NCI-H1105 (cell line): ENCODE measurements around the gene SUPT5H.

Experiments used
- DNase-seq: peaks from one replicate; lab custom pipeline; 2025; lab: John Stamatoyannopoulos, UW

SUPT5H gene

DNA sequence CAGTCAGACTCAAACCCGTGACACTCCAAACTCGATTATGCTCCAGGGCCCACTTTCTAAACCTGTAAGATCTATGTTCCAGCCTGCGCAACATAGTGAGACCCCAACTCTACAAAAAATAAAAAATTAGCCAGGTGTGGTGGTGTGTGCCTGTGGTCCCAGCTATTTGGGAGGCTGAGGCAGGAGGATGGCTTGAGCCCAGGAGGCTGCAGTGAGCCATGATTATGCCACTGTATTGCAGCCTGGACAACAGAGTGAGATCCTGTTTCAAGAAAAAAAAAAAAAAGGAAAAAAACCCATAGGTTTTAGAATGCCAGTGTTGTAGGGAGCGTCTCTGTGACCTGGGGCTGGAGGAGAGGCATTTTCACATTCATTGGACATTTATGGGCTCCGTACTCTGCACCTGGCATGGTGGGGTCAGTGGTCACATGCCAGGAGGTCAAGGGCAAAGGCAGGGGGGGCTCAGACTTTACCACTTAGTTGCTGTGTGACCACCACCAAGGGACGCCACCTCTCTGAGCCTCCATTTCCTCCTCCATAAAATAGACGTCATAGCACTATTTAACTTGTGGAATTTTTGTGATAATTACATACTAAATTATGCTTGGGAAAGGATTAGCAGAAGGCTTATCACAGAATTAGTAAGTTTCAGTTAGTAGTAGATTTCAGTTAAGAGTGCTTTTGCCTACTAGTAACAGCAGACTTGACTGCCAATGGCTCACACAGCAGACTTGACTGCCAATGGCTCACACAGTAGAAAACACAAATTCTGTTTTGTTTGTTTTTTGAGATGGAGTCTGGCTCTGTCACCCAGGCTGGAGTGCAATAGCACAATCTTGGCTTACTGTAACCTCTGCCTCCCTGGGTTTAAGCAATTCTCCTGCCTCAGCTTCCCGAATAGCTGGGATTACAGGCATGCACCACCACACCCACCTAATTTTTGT lies 75.4 kb downstream of the SUPT5H start:
- DNase-seq: no peak

DNA sequence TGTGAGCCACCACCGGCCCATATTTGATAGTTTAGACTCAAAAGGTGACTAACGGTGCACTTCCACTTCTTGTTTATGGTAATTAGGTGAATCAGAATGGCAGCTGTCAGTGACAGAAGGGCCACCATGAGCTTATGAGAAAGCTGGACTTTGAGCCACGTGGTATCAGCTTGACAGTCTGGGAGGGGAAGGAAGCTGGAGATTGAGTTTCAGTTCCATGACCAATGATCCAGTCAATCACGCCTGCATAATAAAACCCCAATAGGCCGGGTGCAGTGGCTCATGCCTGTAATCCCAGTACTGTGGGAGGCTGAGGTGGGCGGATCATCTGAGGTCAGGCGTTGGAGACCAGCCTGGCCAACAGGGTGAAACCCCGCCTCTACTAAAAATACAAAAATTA lies 79.1 kb downstream of the SUPT5H start:
- no peak for DNase-seq

DNA sequence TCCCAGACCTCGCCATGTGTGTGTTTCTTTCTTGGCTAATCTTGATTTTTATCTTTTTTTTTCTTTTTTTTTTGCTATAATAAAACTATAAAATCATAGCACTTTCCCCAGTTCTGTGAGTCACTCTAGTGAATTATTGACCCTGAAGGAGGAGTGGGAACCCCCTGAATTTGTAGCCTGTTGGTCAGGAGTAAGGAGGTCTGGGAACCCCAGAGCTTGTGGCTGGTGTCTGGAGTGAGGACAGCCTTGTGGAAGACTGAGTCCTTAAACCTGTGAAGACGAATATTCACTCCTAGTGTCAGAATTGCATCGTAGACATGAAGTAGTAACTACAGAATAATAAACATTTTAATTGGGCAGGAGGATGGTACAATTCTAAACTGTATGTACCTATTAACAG lies 79.8 kb downstream of the SUPT5H start:
- no peak for DNase-seq
